Peyer's patch (tissue), 4 donors: Measurements from ENCODE around the gene SIGLEC15.

Source experiments
- CTCF ChIP-seq, 6 experiments: fragments of 450-650 bp in 4 of 6; fragments of 200-600 bp in 2 of 6; sonication (generic) in 1 of 6; IDR thresholded peaks; one replicate each; pipeline ENCODE4 v1.5.1; 2017 to 2019; ENCODE audit warnings: antibody characterized with exemption in 6 of 6, mild to moderate bottlenecking in 3 of 6, moderate library complexity in 1 of 6
- POLR2A ChIP-seq, 2 donors: fragments of 450-650 bp; IDR thresholded peaks; one replicate each; pipeline ENCODE4 v1.5.1; 2017; ENCODE audit warnings: antibody characterized with exemption in 2 of 2, mild to moderate bottlenecking in 2 of 2, moderate library complexity in 2 of 2

- no peak for TF ChIP-seq CTCF (IDR thresholded peaks at IDR 0.05)
- TF ChIP-seq POLR2A (IDR thresholded peaks at IDR 0.05): no peak
Measured at GRCh38 chr18:45801416-45802004, 24.0 kb upstream of the SIGLEC15 start.
